GM19240 (cell line): ENCODE data around the gene FOXO3.
"Not testable (repeated sequence)": the region's sequence is repeated elsewhere in the genome, so short reads cannot be mapped to it uniquely, and the experiment has no call there.

ENCODE experiments used
- DNase-seq: peaks from one replicate; pipeline ENCODE4 v3.0.0; 2011; ENCODE audit warnings: low spot score; ENCODE audit not compliant: insufficient read length

Gene FOXO3

DNA sequence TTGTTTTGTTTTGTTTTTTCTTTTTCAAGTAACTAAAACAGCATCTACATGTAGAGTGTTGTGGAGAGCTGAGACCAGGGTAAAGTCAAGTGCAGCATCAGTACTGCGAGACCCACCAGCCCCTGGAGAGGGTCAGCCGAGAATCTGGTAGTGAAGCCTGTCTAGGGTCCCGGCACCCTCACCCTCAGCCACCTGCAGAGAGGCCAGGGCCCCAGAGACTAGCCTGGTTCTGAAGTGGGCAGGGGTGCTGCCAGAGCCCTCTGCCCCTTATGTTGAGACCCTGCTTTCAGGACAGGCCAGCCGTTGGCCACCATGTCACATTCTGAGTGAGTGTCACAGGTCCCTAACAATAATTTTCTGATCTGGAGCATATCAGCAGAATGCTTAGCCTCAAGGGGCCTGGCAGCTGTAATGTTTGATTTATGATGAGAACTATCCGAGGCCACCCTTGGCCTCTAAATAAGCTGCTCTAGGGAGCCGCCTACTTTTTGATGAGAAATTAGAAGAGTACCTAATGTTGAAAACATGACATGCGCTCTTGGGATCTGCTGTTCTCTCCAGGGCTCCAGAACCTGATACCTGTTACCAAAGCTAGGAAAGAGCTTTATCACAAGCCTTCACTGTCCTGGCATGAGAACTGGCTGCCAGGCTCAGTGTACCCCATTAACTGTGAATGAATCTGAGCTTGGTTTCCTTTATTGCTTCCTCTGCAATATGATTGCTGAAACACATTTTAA, 121.8 kb downstream of the FOXO3 start:
- DNase-seq: not testable (repeated sequence)

DNA sequence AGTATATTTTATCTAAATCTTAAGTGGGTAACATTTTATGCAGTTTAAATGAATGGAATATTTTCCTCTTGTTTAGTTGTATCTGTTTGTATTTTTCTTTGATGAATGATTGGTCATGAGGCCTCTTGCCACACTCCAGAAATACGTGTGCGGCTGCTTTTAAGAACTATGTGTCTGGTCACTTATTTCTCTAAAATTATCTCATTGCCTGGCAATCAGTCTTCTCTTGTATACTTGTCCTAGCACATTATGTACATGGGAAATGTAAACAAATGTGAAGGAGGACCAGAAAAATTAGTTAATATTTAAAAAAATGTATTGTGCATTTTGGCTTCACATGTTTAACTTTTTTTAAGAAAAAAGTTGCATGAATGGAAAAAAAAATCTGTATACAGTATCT, 123.3 kb downstream of the FOXO3 start:
- DNase-seq: not testable (repeated sequence)

DNA sequence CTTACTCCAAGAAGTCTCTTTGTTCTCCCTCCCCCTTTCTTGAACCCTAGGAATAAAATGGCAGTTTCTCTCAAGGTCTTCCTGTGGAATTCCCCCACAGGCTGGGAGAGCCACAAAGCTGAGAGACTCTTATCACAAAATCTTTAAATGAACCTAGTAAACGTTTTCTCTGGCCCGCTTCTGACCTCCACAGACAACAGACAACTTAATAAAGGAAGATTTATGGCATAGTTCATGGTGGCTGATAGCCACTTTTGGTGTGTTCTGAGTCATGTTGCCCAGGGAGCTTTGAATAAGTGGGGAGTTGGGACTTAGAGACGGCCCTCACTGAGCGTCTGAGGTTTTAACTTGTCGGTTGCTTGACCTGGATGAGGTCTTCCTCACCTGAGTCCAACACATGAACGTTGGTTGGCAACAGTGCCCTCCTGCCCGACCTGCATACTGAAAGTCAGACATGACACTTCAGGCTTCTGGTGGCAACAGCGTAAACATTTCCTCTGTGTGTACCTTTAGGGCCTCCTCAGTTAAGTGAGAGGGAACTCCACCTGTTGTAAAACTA, 124.1 kb downstream of the FOXO3 start:
- DNase-seq: no peak

DNA sequence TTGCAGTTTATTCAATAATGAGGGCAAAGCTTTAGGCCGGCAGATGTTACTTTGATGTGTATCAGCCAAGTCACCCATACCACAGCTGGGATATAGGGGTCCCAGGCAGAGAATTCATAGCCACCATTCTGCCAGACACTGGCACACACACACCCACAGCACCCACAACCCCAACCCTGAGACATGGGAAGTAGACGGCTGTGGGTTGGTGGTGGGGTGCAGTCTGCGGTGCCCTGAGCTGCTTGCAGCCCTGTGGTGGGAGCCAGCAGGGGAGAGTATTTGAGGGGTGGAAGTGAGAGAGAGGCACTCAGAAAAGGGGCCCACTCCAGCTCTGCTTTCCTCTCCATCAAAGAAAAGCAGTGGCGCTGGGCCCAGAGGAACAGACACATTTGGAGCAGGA, 125.3 kb downstream of the FOXO3 start:
- DNase-seq: no peak

DNA sequence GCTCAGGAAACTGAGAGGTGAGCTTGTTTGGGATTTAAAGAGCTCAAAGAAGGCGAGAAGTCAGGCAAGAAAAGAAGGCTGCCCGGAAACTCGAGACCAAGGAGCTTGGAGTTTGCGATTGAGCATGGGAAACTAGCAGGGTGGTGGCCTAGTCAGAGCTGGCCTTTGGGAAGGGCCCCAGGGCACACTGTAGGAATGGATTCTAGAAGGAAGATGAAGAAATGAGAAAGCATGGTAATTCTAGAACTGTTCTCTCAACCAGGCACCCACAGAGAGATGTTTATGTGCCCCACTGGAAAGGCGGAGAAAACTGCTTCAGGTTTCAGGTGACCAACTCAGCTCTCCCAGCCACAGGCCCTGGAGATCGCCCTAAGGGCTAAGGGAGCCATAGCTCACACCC, 126.2 kb downstream of the FOXO3 start:
- no peak for DNase-seq

DNA sequence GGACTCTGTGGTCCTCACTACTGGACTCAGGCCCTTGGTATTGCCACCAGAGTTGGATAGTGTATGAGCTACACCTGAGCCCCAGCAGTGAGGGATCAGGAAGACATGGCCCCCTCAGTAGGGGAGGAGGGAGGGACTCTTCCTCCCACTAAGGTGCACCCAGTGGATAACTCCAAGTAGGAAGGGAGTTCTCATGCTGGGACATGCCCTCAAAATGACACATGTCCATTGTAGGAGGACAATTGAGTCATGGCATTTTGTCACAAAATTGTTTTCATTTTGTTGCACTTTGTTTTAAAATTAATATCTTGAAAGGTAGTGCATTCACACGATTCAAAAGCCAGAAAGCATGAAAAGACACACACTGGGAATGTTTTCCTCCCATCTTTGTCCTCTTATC, 127.2 kb downstream of the FOXO3 start:
- DNase-seq: no peak

DNA sequence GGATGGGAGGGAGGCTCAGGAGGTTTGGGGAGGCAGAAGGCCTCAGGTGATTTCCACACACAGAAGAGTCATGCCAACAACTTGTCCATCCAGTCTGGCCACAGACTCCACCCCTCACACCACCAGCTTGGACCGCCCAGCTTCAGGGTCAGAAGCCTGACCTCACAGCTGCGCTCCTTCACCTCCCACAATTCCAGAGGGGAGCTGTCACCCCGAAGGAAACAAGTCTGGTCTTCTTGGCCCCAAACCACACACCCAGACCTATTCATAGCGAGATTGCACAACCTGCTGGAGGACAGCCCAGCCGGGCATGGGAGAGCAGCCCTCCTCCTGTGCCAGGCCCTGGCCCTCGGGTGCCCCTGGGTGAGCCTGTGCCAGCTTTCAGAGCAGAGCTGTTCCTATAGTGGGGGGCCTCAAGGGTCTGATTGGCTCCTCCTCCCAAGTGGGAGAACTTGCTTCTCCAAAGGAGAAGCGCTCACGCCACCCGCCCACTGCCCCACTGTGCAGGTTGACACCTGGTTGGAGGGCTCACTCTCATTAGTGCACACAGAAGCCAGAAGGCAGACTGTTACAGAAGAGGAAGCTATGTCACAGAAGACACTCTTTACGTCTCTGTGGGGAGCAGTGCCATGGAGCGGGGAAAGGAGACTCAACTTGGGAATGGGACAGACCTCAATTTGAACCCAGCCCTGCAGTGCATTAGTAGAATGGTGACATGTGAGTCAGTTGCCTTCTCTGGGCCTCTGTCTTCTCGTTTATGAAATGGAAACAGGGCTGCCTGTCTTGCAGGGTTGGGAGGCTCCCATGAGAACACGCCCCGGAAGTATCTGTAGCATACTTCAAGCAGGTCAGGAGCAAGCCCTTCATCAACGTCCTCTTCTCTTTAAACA, 128.8 kb downstream of the FOXO3 start:
- no peak for DNase-seq

DNA sequence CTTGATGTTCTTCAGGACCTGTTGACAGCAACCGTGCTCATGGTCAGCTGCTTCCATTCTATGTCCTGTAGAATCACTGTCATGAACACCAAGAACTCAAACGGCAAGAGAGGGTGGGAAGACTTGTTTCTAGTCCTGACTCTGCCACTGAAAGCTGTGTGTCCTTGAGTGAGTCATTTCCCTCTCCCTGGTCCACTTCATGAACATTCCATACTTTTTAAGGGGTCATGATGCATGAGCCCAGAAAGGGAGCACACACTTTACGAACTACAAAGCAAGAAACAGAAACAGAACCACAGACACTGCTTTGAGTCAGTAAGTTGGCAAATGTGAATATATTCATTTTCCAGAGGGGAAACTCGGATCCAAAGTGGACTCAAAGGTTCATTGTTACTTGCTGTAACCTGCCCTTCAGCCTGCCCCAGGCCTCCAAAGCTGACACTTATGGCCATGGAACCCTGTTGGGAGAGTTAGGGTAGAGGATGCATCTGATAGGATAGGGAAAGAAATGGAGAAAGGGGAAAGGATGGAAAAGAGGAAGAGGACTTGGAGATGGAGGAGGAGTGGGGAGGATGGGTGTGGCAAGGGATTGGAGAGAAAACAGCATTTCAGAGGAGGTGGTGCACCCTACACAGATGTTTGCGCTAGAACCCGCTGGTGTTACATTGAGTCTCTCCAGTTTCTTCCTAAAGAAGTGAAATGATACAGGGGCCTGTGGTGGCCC, 129.8 kb downstream of the FOXO3 start:
- no peak for DNase-seq

DNA sequence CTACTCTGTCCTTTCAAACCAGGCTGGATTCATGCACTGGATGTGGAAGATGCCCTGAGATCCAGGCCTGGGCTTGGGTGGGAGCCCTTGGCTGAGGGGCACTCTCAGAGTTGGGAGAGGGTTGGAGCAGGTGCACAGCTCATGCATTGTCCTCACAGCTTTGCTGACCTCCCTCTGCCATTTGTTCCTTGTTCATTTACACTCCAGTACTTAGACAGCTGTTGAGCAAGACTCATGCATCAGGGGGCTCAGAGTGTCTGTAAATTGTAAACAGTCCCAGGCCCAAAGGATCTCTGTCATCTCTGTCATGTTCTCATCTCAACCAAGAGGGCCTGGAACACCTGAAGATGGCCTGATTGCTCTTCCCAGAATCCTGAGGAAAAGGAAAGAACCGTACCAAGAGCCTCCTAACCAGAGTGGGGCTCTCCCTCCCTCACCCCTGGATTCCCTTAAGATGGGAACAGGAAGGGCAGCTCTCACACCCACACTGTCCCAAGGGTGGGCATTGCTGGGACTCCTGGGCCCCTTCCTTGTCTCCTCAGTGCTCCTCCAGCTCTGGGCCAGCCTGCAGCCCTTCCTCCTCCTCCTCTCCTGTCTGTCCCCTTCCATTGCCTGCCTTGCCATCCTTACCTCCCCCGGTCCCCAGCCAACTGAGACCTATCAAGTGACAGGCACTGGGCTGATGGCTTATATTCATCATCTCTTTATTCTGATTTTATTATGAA, 132.9 kb downstream of the FOXO3 start:
- no peak for DNase-seq

DNA sequence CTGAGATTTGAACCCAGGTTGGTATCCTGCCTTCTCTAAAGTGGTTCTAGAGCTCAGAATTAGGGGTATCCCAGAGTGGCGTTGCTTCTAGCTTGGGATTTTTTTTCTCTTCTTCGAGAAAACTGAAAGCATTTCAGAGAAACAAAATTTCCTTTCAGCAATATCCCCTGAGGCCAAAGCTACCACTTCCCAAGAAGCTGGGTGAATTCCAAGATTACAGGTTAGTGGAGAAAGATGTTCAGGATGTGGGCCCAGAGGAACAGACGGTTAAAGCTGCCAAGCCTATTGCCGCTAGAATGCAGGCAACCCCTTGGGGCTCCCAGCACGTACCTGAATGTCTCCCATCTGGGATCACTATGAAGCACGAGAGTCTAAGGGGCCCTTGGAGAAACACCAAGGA, 134.1 kb downstream of the FOXO3 start:
- no peak for DNase-seq

DNA sequence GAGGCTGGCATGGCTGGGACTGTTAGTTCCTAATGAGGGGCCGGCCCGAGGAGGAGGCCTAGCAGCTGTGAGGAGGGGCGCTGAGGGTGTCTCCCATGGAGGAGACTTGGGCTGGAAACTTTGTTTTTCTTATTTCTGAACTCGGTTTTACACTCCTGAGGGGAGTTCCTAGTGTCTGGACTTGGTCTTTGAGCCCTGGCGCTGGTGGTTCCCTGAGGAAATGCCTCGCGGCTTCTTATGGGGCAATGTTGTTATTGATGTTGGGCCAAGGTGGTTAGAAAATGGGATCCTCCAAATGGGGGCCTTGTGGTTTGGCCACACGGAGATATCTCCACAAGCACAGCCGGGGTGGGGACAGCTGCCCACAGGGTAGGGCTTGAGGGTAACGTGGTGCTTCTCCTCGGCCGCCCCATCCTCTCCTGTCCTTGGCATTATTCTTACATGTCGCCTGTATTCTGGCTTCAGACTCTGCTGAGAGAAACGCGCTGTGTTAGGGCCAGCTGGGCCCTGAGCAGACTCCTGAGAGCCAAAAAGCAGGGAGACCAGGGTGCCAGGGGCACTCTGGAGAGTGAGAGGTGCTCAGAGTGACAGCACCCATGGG, 136.9 kb downstream of the FOXO3 start:
- DNase-seq: no peak

DNA sequence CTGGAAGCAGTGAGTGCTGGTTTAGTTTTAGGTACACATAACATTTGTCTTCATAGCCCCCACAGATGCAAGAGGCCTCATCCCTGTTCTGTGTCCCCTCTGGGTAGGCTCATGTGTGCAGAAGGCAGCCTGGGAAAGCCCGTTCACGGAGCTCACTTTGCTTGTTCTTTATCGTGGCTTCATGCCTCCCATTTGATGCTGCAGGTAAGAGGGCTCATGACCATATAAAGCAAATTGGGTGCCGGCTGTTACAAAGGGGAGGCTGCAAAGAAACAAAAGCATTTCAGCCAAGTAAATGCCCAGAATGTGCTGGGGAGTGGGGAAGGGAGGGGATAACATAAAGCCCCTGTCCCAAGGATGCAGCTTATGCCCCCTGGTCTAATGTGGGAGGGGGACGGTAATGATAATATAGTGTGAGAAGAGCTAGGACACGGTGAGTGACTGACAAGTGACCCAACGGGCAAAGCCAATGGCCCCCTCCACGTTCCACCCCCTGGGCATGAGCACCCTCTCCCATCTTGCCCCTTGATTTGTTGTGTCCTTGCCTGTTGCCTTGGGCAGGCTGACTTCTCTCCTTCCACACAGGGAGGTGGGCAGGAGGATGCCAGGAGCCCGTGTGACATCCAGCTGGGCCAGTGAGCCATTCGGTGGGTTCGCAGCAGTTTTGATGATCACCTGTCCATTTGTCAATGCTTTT, 138.0 kb downstream of the FOXO3 start:
- DNase-seq: no peak

DNA sequence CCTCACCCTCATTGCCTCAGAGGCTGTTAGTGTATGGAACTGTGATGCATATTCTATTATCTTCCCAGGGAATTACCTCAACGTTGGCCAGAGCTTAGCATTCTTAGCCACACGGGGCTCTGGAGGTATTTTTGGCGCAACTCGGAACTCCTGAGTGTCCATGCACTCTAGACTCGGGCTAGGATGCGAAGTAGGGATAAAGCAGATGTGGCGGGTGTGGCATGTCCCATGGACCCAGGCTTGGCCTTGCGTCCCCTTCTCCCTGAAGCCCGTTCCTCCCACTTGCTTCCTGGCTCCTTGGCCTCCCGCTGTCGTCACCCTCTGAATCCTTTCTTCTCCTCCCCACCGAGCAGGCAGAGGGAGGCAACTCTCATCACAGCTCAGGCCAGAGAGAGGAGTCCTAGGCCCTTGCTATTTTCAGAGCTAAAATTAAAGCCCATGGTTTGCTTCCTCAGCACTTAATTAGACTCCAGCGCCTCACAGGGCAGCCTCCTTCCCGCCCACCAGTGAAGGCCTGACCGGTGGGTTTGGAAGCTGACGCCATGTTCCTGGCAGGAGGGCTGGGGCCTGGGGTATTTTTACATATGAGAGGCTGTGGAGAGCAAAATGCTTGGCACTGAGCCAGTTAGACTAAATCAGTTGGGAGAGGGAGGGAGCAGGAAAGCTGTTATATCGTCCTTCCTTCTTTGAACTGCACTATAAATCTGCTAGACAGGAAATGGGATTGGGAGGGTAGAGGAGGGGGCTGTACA, 138.7 kb downstream of the FOXO3 start:
- DNase-seq: no peak

DNA sequence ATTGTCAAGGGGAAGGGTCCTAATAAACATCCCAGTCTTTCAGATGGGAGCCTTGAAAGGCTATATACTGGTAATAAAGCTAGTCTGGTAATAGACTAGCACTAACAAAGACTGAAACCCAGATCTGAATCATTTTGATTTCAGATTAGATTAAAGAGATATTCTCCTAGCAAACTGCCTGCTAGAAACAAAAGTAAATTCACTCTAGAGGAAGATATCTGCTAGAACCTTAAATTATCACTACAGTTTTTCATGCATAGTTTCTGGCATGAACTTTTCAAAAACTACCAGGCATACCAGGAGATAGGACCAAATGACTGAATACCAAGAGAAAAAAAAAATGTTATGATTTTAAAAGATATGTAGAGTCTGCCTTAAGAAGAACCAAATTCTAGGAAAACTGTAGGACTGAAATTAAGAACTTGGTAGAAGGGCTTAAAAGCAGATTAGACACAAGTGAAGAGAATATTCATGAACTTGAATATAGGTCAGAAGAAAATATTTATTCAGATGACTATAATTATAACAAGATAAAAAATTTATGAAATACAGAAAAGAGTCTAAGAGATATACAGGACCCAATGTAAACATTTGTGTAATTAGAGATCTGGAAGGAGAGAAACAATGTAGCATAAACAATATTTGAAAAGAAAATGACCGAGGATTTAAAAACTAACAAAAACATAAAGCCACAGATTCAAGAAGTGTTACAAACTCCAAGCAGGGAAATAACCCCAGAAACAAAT, 141.6 kb downstream of the FOXO3 start:
- no peak for DNase-seq

DNA sequence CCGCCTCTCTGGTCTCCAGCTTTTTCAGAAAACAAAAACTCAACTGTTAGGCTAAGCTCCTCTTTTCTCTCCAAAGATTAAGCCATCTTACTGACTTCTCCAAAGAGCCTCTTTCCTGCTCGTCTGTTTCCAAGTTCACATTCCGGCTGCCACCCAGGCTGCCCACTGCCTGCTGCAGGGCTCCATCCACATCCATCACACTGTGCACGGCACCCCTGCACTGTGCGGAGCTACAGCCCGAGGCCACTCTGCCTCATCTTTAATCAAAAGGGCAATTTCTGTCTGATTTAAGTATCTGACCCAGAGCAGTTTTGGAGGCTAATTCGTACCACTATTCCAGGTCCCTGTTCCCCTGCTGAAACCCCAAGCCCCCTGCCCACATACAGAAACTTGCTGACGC, 145.9 kb downstream of the FOXO3 start:
- DNase-seq: no peak

DNA sequence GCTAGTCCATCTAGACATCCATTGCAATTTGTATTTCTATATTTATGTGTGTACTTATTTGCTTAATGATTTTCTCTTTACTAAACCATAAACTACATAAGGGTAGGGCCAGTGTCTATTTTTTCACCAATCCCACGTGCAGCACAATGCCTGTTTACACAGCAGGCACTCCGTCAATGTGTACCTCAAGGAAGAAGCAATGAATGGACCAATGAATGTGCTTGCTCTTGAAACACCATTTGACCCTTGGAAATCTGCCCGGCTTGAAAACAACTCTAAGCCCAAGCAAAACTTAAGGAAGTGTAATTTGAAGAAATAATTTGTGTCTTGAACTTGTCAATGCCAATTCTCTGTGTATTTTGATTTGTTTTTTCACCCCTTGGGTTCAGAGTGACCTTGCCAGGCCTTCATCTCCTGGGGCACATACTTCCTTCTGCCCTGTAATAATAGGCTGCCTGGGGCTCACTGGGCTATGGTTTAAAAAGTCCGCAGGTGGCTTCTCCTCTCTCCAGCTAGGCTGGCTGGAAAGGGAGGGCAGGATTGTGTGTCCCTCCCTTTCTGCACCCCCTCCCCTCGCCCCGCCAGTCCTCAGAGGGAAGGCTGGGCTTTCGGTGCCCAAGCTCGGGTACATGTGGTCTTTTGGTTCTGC, 146.7 kb downstream of the FOXO3 start:
- DNase-seq: no peak

DNA sequence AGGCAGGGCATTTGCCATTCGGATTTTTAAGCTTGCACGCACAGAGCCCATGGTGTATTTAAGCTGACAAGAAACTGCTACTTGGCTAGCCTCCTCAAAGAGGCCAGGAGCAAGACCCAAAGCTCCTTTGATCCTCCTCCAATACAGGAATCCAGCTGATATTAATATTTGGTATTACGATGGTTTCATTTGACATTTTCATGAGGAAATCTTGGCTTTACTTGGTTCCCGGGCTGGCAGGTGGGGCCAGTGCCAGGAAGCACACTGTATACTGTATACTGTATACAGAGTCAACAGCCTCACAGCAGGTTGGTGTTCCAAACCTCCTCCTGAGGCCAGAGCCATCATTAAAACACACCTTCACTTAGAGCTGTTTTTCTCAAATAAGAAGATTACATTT, 149.3 kb downstream of the FOXO3 start:
- DNase-seq: no peak

DNA sequence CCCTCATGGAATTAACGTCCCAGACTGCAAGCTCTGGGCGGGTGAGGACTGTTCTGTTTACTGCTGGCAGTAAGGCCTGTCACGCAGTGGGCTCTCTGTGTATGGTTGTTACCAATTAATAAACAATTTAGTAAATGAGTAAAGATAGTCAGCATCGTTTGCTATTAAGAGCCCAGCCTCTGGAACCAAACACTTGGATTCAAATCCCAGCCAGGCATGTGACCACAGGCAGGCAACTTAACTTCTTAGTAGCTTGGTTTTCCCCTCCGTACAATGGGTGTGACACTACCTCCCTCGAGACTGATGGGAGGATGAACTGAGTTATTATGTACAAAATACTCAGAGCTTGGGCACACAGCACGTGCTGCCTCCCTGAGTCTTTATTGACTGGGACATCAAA, 149.8 kb downstream of the FOXO3 start:
- DNase-seq: no peak
